Measurements from ENCODE around the gene ABHD10.

ABHD10 gene

DNA sequence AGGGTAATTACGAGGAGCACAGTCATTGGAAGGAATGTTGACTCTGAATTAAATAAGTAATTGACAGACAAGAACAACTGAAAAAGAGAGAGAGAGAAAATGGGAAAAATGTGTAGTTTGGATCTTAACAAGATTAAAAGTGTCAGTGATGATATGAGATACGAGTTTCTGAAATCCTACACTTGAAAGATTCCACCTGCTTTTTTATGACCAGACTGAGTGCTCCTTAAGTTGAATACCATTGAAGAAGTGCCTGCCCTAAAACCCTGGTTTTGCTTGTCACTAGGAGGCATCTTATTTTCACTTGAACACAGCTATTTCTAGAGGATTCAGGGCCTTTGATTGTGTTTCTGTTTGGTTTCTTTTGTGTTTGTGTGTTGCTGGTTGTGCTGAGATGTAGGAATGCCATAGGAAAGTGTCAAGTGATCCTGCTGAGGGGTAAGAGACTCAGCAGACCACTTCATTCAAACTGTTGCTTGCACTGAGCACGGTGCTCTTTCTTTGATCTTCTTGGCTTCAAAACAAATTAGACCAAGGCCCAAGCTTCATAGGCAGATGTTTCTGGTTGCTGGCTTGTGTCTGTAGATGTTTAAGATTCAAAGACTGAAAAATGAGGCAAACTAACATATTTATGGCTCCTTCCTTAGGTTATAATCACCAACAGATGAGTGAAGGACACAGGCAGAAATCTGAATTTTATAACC lies 17.2 kb upstream of the ABHD10 start:
- in situ Hi-C loops (cut with MboI; ENCODE audit: low sequenced_read_pairs), result loop anchor here (25.0 kb wide), 1 partner anchor 249 kb away; no protein-coding TSS in a partner anchor

DNA sequence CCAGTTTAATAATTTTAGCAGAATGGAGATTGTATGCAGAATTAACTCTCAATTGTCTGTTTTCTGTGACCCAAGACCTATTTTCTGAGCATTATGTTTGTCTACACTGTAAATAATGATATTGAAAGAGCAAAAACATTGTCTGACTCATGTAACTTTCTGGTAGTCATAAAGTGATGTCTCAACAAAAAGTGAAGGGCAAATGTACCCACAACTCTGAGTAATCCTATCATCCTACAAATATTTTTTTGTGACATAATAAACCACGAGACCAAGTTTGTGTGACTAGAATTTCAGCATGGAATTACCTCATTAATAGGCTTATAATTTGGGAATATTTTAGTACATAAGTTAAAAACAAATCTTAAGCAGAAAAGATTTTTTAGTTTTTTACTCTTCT lies 15.4 kb upstream of the ABHD10 start:
- in situ Hi-C loops (cut with MboI; ENCODE audit: low sequenced_read_pairs), result loop anchor here (25.0 kb wide), 1 partner anchor 251 kb away; no protein-coding TSS in a partner anchor

DNA sequence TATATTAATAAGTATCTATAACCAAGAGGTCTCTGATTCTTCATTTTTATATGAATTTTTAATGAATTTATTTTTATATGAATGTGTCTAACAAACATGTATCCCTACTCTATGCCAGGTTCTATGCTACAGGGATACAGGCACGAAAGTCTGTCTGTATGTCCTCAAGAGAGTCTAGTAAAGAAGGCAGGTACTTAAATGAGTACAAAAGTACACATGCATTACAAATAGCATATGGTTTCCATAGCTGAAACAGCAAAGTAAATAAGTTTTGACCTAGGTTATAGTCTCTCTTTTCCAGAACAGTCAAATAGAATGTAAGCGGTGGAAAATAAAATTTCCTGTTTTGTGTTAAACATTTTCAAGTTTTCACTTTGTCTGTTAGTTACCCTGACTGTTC lies 13.3 kb upstream of the ABHD10 start:
- in situ Hi-C loops (cut with MboI; ENCODE audit: low sequenced_read_pairs), result loop anchor here (25.0 kb wide), 1 partner anchor 253 kb away; no protein-coding TSS in a partner anchor

DNA sequence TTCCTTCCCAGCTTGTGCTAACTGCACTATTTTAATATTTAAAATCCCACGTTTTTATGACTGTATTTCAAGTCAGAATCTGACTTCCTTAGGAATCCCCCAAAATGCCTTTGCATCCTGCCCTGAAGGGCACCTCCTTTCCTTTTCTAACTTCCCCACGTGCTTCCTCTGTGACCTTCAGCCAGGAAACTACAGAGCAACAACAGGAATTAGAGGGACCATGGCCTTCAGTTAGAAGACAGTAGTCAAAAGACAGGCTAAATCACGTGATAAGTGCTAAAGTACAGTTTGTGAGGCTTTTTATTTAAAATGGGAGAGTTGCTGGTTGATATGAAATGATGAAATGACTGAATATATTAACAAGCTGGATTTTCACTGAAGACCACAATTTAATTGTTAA lies 11.8 kb upstream of the ABHD10 start:
- in situ Hi-C loops (cut with MboI; ENCODE audit: low sequenced_read_pairs), result loop anchor here (25.0 kb wide), 1 partner anchor 255 kb away; no protein-coding TSS in a partner anchor

DNA sequence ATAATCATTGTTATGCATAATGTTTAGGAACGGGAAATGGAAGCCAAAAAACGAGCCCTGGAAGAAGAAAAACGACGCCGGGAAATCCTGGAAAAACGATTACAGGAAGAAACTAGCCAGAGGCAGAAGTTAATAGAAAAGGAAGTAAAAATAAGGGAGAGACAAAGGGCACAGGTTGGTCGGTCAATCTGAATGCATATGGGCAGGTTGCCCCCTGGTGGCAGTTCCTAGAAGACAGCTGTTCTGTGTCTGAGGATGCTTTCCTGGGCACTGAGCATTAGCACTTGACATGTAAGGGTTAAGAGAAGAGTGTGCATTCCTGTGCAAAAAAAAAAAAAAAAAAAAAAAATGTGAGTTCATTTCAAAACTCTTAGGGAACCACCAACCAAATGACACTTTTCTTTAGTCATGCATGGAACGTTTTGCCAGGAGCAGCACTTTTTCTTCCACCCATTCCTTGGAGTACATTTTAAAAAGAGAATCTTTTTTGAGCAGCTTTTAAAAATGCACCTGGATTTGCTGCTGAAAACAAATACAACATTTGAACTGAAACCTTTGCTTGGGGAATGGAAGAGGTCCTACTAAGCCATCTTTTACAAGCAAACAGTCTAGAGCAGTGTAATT lies 11.1 kb upstream of the ABHD10 start:
- in situ Hi-C loops (cut with MboI; ENCODE audit: low sequenced_read_pairs), result loop anchor here (25.0 kb wide), 1 partner anchor 255 kb away; no protein-coding TSS in a partner anchor

DNA sequence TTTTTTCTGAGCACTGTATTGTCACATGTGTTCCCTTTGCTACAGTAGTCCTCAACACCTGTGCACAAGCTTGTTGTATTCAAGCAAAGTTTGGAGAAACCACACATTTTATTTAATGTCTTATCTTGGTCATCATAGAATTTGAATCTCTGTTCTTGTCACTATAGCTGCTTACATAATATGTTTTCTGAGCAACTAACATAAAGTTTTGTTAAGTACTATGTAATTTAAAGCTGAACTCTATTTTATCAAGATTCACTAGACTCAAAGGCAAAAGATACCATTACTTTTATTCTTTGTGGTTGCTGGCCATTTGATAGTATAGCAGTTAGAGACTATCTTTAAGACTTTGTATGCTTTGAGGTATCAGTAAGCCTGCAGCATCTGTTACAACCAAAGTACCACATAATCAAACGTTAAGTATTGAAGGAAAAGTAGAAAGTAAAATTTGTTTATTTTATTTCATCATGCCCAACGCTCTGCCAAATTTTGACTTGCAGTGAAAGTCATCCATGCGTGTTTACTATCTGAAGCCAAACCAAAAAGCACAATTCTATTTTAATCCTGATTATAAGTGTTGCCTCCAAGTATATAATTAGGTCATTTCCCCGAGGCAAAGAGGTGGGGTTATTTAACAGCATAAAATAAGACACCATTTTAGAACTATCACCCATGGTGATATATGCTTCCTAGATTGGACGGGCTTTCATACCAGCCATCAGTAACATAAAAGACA lies 10.3 kb upstream of the ABHD10 start:
- in situ Hi-C loops (cut with MboI; ENCODE audit: low sequenced_read_pairs), result loop anchor here (25.0 kb wide), 1 partner anchor 256 kb away; no protein-coding TSS in a partner anchor

DNA sequence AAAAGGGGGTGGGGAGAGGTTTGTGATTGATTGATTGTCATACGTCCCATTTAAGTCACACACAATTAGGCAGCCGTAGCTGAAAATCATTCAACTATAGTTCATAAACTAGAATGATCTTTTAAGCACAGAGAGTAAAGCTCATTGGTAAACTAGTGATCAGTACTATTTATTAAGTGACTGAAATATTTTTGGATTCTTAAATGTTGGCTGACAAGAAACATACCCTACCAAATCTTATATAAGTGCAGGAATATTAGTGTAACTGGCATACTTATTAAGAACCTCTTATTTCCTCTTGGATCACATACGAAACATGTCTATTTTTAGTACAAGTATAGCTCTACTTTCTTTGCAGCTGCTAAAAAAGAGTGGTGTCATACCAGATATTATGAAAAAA lies 8.4 kb upstream of the ABHD10 start:
- in situ Hi-C loops (cut with MboI; ENCODE audit: low sequenced_read_pairs), result loop anchor here (25.0 kb wide), 1 partner anchor 258 kb away; no protein-coding TSS in a partner anchor

DNA sequence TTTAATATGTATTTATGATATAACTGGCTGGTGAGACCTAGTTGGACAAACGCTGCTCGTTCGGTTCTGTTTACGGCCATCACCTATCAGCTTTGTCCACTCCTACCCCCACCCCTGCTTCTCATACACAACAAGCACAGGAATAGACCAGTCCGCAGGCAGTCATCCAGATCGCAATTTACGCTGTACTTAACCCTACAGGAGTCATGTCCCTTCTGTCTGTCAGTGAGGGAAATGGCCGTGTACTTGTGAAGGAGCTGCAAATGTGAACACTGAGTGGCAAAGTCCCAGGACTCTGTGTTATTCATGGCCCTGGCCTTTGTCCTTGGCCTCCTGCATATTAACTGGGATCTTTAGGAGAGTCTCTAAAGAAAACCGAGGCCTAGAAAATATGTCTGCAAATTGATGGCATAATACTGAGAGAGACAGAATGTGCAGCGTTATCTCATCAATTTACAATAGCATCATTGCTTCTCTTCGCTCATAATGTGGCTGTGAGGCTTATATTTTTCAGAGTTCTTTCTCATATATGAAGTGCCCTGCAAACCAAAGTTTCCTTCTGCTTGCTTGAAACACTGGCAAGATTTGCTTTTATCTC lies 7.2 kb upstream of the ABHD10 start:
- in situ Hi-C loops (cut with MboI; ENCODE audit: low sequenced_read_pairs), result loop anchor here (25.0 kb wide), 1 partner anchor 259 kb away; no protein-coding TSS in a partner anchor

DNA sequence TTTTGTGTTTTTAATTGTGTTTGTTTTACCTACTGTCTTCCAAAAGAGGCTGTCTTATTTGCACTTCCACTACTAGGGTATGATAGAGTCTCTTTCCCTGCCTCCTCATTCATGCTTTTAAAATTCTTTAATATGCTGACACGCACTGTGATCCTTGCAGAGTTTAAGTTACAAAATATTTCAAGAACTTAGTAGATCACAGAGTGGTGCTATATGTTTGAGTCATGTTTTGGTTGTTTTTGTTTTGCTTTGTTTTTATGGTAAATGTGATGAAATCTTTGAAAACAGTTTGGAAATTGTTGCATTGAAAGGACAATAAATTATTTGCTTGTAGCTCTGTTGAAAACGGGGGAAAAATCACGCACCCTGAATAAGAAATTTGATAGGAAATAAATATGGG lies 5.9 kb upstream of the ABHD10 start:
- in situ Hi-C loops (cut with MboI; ENCODE audit: low sequenced_read_pairs), result loop anchor here (25.0 kb wide), 1 partner anchor 261 kb away; no protein-coding TSS in a partner anchor

DNA sequence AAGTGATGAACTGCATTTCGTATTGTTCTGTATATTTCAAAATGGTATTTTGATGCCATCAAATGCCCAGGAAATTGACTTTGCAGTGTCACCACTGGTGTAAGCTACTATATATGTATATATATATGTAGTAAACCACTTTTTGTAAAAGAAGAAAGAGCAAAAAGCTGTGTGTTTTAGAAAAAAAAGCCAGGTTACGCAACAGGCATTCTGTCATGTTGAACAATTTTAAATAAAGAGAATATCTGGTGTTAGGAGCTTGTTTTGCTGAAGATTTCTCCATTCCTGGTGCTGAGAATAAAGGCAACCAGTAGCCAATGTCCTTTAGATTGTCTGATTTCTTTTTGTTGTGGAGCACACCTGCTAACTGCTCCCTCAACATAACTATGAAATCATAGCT lies 3.7 kb upstream of the ABHD10 start:
- in situ Hi-C loops (cut with MboI; ENCODE audit: low sequenced_read_pairs), result no loop called here

DNA sequence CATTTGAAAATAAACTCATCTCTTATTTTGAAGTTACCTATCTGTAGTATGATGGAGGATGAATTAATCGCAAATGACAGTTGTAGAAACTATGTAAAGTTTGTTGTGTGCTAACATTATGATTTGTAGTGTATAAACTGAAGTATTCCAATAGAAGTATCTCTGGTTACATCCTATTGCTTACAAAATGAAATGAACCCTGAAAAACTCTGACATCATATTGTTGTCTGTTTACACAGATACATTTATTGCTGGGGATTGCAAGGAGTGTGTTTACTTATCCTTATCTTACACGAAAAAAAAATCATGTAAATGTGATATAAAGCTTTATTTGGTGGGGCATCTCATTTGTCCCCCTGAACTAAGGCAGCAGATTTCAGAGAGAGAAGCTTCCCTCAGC lies 2.6 kb upstream of the ABHD10 start:
- in situ Hi-C loops (cut with MboI; ENCODE audit: low sequenced_read_pairs), result no loop called here

DNA sequence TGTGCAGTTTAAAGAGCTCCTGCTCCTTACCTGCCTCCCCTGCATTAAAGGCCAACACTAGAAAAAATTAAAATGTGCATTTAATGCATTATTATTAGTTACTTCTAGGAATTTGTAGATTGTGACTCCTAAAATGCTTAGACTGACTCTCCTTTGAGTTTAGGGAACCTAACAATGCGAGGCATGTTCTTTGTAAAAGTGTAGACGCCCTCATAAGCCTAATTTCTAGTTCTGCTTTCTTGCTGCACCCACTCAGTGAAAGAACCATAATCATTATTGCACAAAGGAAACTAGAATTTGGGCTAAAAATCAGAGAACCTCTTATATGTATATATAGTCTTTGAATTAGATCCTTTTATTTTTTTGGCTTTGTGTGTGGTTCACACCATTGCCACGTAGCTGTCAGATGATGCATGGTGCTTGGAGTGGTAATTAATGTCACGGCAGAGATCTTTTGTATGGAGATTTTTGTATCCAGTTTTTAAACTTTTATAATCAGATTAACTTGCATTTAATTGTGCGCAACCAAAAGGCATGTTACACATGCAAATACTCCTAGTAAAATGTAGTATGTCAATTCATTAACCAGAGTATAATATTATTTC lies 710 bp downstream of the ABHD10 start:
- in situ Hi-C loops (cut with MboI; ENCODE audit: low sequenced_read_pairs), result no loop called here

DNA sequence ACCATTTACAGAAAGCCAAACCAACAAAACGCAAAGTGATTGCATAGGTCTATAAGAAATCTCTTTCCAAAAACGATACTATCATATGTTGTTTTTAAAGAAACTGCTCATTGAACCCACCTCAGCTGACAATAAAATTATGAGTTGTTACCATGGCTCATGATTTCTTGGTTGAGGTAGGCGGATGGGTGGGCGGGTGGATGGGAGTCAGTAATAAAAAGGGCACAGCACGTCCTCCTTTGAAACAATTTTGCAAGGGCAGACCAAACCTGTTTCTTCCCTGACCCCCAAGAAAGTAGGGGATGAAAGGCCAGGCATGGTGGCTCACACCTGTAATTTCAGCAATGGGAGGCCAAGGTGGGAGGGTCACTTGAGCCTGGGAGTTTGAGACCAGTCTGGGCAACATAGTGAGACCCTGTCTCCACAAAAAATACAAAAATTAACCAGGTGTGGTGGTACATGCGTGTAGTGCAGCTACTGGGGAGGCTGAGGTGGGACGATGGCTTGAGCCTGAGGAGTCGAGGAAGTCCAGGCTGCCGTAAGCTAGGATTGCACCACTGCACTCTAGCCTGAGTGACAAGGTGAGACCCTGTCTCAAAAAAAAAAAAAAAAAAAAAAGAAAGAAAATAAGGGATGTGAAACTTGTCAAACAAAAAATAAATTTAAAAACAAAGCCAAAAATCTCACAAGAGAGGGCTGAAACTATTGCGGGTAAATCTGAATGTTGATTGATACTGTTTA lies 2.1 kb downstream of the ABHD10 start:
- in situ Hi-C loops (cut with MboI; ENCODE audit: low sequenced_read_pairs), result no loop called here

DNA sequence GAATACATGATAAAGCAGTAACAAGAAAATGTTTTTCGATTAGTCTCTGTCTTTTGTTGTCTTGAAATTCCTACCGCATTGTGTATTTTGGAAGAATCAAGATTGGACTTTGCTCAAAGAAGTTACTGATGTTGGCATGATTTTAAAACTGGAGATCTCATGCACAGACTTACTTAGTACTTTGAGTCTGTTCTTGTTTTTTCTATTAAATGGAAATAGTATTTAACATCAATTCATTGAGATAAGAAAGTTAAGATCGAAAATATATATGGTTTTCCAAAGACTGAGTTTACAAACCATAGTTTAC lies 2.6 kb downstream of the ABHD10 start:
- in situ Hi-C loops (cut with MboI; ENCODE audit: low sequenced_read_pairs), result no loop called here

DNA sequence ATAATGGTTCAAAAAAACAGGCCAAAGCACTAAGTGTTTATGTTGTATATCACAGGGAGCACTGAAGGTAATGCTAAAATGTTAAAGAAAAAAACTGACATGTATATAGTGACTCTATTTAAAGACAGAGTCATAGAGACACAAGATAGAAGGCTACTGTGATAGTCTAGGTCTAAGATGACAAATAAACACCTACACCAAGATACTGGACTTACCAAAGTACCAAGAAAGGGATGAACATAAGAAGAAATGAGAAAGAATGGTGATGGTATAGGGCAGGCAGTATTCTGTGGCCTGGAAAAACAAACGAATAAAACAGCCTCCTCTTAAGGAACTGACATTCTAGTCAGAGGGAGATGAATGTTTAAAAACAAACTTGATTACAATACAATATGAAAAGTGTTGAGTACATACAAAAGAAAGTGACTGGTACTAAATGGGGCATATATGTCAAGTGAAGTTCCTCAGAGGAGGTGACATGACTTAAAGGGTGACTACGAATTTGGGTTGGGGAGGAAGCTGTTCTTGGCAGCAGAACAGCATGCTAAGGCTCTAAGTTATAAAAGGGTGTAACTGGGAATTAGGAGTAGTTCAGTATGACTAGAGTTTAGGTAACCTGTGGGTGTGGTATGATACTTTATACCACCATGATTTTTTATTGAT lies 5.9 kb downstream of the ABHD10 start:
- in situ Hi-C loops (cut with MboI; ENCODE audit: low sequenced_read_pairs), result no loop called here

DNA sequence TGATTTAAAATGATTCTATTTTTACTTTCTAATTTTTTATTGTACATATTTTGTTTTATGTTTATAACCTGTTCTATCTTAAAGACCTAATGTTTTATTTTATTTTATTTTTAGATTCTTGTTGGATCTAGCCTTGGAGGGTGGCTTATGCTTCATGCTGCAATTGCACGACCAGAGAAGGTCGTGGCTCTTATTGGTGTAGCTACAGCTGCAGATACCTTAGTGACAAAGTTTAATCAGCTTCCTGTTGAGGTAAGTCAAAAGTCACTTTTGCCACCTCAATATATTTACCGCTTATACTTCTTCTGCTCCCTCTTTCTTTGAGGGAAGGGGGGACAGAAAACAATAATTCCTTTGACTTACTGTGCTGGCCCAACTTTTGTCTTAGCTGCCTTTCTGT lies 8.0 kb downstream of the ABHD10 start:
- in situ Hi-C loops (cut with MboI; ENCODE audit: low sequenced_read_pairs), result no loop called here

DNA sequence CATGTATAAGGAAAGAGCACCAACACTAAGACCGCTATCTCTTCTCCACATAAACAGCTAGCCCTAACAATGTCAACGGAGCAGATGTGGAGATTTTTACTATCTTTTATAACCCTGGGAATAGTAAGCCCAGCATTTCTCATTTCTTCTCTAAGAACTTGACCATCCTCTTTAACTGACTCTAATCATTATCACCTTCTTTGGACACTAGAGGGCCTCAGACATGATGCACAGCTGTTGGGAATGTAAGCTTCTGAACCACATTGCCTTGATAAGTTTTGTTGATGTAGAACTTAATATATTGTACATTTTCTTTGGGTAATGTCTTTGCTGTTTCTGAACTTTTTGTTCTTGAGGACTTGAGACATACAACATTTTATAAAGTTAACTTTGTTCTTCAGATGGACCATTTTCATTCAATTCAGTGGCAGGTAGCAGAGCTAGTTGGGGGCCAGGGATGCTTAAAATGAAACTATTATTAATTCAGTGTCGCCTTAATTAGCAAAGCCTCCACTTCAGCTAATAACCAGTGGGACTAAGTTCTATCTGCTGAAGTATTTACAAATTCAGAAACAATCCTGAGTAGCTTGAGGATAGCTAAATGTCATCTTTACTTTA lies 10.3 kb downstream of the ABHD10 start:
- in situ Hi-C loops (cut with MboI; ENCODE audit: low sequenced_read_pairs), result no loop called here

DNA sequence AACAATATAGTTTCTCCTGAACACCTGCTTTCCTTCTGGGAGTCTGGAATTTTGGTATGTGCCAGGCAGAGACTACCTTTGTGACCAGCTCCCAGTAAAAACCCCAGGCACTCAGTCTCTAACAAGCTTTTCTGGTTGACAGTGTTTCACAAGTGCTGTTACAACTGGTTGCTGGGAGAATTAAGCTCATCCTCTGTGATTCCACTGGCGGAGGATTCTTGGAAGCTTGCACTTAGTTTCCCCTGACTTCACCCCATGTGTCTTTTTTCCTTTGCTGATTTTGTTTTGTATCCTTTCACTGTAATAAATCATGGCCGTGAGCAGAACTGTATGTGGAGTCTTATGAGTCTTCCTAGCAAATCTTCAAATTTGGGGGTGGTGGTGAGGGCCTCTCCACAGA lies 14.2 kb downstream of the ABHD10 start:
- in situ Hi-C loops (cut with MboI; ENCODE audit: low sequenced_read_pairs), result no loop called here
